ENCODE data around the gene NAGA. TPM values are rescaled to one million over a fixed set of nuclear protein-coding genes. Genes with fewer than 3 reads are reported as not detected.

Gene NAGA
- total and polyA plus RNA-seq, 9 of the 15 experiments (the other 6 are each of a cell fraction or from before 2014, with no cell fraction given) = 6.5 to 20.6 (median 17.4) TPM

DNA sequence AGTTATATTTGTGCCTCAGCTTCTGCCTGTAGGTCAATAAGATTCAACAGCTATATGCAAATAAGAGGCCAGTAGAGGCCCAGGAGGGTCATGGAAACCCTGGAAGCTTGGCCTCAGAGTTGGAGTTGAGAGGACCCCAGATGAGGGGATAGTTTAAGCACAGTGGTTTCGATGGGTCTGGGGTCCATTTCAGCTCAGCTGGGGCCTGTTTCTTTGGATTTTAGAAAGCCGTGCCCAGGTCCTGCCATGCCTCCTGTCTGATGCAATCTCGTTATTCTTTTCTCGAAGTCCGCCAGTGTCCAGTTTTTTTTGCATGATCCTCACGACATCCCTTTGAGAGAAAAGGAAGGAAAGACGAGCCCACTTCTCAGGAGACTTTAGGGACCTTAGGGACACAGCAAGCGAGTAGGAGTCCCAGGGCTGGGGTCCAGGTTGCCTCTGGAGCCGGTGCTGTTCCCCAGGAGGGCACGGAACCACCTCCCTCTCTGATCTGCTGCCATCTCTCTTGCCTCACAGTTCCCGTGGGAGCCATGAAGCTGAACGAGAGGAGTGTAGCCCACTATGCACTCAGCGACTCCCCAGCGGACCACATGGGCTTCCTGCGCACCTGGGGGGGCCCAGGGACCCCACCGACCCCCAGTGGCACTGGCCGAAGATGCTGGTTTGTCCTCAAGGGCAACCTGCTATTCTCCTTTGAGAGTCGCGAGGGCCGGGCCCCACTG, 6.3 kb upstream of the NAGA start:
- Histone ChIP-seq H3K4me3 (no peak overlapping the region), H3K79me2 (ENCODE audit: control insufficient read depth, insufficient read depth, low read length) (peaks cover 15% of the 10 kb centered on the region), H4K20me1 (replicated peaks; ENCODE audit: control insufficient read depth, insufficient read depth, low read length) (no peaks in the 10 kb centered on the region), H3K36me3 (ENCODE audit: control insufficient read depth, insufficient read depth, low read length) (peaks cover 3% of the 10 kb centered on the region; the same call in 2 of the 3 replicates), H2AFZ (ENCODE audit: low read depth, low read length) (no peak overlapping the region), H3K9me1 (ENCODE audit: control insufficient read depth, insufficient read depth, low read length) (no peaks in the 10 kb centered on the region), H3K4me2 (ENCODE audit: insufficient read depth, low read length) (no peak overlapping the region), H3K4me1 (replicated peaks in 1 of 2; ENCODE audit: control insufficient read depth in 2 of 2, insufficient read depth in 2 of 2, low read length in 2 of 2) (peaks cover 11 to 30% of the 10 kb centered on the region in 2 experiments), H3K27ac (ENCODE audit: extremely low read depth, low read depth, low read length) (no peak overlapping the region), H3K9me3 (replicated peaks; ENCODE audit: control insufficient read depth, insufficient read depth, low read depth, low read length) (no peaks in the 10 kb centered on the region), H3K9ac (ENCODE audit: insufficient read depth in 1 of 2, low read depth in 2 of 2, low read length in 2 of 2) (0 out of 4 replicates have a peak overlapping the region, but pooled peaks of 1 of the 2 experiments have one; percentile 43), H3K27me3 (ENCODE audit: control insufficient read depth in 2 of 2, insufficient read depth in 2 of 2, low read length in 2 of 2) (no peaks in the 10 kb centered on the region)
- intact Hi-C loops (cut with micrococcal nuclease) = loop anchor here (10.0 kb wide), 1 partner anchor 112 kb away; the partner anchor contains the start of gene SEPTIN3
- ChIA-PET CTCF (ENCODE audit: low intra/inter-chr PET ratio) (no interaction called here), POLR2A (interaction anchor here (0.8 to 0.9 kb wide), 2 partner anchors 10 to 135 kb away, joined by 3 read pairs; no protein-coding TSS in a partner anchor)
- in situ Hi-C loops (cut with MboI) = no loop called here
- no peak for DNase-seq (ENCODE audit: extremely low read depth in 1 of 4, low spot score in 3 of 4)
- 69% methylated on average over 8 of the region's 20 CpGs for WGBS (ENCODE audit: insufficient coverage, low coverage, missing lambda C conversion rate)
- no peak for ATAC-seq
- no TSS peak for BruUV-seq (replicated peaks)
- FAIRE-seq = no peak
- TF ChIP-seq SLC30A9 (CRISPR knock-in tag; IDR thresholded peaks at IDR 0.05) (no peak), E2F3 (CRISPR knock-in tag; IDR thresholded peaks at IDR 0.05) (no peak), ARHGAP35 (IDR thresholded peaks at IDR 0.05; ENCODE audit: partially characterized antibody) (no peak), RBM25 (IDR thresholded peaks at IDR 0.05; ENCODE audit: low read depth, low read length, severe bottlenecking) (no peak), PRPF4 (IDR thresholded peaks at IDR 0.05; ENCODE audit: insufficient read depth, low read depth, low read length, poor library complexity, severe bottlenecking) (no peak), TAF1 (IDR thresholded peaks at IDR 0.05; ENCODE audit: control insufficient read depth, extremely low read depth, insufficient read depth, low read length, severe bottlenecking) (no peak)
- TF ChIP-seq, protein P1, sequence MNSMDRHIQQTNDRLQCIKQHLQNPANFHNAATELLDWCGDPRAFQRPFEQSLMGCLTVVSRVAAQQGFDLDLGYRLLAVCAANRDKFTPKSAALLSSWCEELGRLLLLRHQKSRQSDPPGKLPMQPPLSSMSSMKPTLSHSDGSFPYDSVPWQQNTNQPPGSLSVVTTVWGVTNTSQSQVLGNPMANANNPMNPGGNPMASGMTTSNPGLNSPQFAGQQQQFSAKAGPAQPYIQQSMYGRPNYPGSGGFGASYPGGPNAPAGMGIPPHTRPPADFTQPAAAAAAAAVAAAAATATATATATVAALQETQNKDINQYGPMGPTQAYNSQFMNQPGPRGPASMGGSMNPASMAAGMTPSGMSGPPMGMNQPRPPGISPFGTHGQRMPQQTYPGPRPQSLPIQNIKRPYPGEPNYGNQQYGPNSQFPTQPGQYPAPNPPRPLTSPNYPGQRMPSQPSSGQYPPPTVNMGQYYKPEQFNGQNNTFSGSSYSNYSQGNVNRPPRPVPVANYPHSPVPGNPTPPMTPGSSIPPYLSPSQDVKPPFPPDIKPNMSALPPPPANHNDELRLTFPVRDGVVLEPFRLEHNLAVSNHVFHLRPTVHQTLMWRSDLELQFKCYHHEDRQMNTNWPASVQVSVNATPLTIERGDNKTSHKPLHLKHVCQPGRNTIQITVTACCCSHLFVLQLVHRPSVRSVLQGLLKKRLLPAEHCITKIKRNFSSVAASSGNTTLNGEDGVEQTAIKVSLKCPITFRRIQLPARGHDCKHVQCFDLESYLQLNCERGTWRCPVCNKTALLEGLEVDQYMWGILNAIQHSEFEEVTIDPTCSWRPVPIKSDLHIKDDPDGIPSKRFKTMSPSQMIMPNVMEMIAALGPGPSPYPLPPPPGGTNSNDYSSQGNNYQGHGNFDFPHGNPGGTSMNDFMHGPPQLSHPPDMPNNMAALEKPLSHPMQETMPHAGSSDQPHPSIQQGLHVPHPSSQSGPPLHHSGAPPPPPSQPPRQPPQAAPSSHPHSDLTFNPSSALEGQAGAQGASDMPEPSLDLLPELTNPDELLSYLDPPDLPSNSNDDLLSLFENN (IDR thresholded peaks at IDR 0.05; ENCODE audit: low read depth in 2 of 2, low read length in 2 of 2) = no peak
- TF ChIP-seq, protein P2, sequence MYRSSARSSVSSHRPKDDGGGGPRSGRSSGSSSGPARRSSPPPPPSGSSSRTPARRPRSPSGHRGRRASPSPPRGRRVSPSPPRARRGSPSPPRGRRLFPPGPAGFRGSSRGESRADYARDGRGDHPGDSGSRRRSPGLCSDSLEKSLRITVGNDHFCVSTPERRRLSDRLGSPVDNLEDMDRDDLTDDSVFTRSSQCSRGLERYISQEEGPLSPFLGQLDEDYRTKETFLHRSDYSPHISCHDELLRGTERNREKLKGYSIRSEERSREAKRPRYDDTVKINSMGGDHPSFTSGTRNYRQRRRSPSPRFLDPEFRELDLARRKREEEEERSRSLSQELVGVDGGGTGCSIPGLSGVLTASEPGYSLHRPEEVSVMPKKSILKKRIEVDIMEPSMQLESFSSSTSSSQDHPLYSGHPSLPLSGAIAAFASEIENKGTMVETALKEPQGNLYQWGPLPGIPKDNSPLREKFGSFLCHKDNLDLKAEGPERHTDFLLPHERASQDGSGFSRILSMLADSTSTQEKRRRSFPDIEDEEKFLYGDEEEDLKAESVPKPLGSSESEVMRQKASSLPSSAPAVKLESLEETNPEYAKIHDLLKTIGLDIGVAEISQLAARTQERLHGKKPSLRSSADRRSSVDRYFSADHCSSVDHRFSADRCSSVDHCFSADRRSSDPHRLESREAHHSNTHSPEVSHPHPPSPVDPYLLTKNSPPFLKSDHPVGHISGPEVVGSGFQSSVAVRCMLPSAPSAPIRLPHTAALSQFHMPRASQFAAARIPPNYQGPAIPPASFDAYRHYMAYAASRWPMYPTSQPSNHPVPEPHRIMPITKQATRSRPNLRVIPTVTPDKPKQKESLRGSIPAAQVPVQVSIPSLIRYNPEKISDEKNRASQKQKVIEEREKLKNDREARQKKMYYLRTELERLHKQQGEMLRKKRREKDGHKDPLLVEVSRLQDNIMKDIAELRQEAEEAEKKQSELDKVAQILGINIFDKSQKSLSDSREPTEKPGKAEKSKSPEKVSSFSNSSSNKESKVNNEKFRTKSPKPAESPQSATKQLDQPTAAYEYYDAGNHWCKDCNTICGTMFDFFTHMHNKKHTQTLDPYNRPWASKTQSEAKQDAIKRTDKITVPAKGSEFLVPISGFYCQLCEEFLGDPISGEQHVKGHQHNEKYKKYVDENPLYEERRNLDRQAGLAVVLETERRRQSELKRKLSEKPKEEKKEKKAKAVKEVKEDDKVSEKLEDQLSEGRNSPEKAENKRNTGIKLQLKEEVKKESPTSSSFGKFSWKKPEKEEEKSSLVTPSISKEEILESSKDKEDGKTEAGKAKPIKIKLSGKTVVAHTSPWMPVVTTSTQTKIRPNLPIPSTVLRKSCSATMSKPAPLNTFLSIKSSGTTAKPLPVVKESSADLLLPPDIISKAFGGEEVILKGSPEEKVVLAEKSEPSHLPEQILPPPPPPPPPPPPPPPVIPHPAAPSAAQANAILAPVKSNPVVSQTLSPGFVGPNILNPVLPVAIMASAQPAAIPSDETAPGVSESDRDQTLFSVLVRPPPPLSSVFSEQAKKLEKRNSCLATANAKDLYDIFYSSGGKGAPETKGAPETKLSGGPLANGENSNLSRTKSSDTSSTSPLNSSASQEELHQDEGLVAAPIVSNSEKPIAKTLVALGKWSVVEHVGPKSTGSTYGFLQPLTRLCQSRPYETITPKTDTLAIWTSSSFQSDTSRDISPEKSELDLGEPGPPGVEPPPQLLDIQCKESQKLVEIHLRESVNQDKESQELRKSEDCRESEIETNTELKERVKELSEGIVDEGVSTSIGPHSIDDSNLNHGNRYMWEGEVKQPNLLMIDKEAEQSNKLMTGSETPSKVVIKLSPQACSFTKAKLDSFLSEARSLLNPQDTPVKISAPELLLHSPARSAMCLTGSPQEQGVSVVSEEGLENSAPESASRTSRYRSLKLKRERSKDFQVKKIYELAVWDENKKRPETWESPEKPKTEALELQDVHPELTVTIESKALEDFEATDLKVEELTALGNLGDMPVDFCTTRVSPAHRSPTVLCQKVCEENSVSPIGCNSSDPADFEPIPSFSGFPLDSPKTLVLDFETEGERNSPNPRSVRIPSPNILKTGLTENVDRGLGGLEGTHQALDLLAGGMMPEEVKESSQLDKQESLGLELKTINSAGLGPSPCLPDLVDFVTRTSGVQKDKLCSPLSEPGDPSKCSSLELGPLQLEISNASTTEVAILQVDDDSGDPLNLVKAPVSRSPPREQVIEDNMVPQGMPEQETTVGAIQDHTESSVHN (IDR thresholded peaks at IDR 0.05; ENCODE audit: borderline replicate concordance in 1 of 2, low read depth in 1 of 2) = no peak

Measured in K562 (cell line).